Neutrophil (primary cell): ENCODE data around the gene ARAP3.
A peak's percentile ranks its signal among the peaks of the same experiment; 100 is the strongest.

Experiments used
- H3K27ac ChIP-seq: fragments of 200-600 bp; sonication (generic); 2 replicates; pipeline ENCODE4 v1.5.1; 2016; ENCODE audit warnings: mild to moderate bottlenecking, moderate library complexity
- H3K27me3 ChIP-seq: fragments of 200-600 bp; sonication (generic); 2 replicates; pipeline ENCODE4 v1.6.0; 2016; ENCODE audit warnings: mild to moderate bottlenecking
- H3K36me3 ChIP-seq: fragments of 200-600 bp; sonication (generic); 2 replicates; pipeline ENCODE4 v1.5.1; 2017
- H3K4me1 ChIP-seq, 2 experiments: fragments of 200-600 bp in 1 of 2; sonication (generic) in 1 of 2; 1 replicate in 1 of 2; 2 replicates in 1 of 2; pipeline versions ENCODE4 v1.5.1 to v1.6.1; 2013 to 2016; ENCODE audit warnings: low read depth in 1 of 2, low read length in 1 of 2, mild to moderate bottlenecking in 1 of 2, moderate library complexity in 1 of 2; ENCODE audit not compliant: control insufficient read depth in 1 of 2, insufficient read depth in 1 of 2
- H3K4me3 ChIP-seq, 2 experiments: fragments of 200-600 bp in 1 of 2; sonication (generic) in 1 of 2; 1 replicate in 1 of 2; 2 replicates in 1 of 2; pipeline ENCODE4 v1.5.1; 2013 to 2016; ENCODE audit warnings: low read depth in 1 of 2, low read length in 1 of 2, mild to moderate bottlenecking in 1 of 2, moderate library complexity in 1 of 2
- H3K9me3 ChIP-seq: fragments of 200-600 bp; sonication (generic); 2 replicates; pipeline ENCODE4 v1.5.1; 2016
- CTCF ChIP-seq: fragments of 200-600 bp; sonication (generic); IDR thresholded peaks from 2 replicates; pipeline ENCODE4 v1.5.1; 2016; ENCODE audit warnings: antibody characterized with exemption

ARAP3 gene

DNA sequence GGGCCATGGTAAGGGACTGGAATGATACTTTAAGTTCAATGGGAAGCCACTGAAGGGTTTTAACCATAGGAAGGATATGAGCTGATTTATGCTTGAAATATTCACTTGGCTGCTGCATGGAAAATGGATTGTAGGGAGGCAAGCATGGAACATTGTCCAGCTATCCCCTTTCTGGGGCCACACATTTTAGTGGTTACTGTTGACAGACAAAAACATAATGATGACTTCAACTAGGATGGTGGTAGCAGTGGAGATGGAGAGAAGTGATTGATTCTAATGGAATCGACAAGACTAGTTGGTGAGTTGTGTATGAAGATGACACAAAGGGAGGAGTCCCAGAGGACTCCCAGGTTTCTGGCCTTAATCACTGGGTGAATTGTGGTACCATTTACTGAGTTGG is 24.6 kb downstream of the ARAP3 start:
- H3K4me3 ChIP-seq = no peak overlapping the region
- no peak overlapping the region for H3K27ac ChIP-seq
- H3K4me1 ChIP-seq = no peaks in the 10 kb centered on the region
- no peak for TF ChIP-seq CTCF
- H3K36me3 ChIP-seq = peaks cover 97% of the 10 kb centered on the region
- H3K9me3 ChIP-seq = no peaks in the 10 kb centered on the region
- no peaks in the 10 kb centered on the region for H3K27me3 ChIP-seq

- Histone ChIP-seq H3K27ac (no peak overlapping the region), H3K4me1 (peaks cover 4 to 5% of the 10 kb centered on the region in 2 experiments), H3K36me3 (peaks cover 87% of the 10 kb centered on the region), H3K4me3 (no peak overlapping the region), H3K9me3 (no peaks in the 10 kb centered on the region), H3K27me3 (no peaks in the 10 kb centered on the region)
- no peak for TF ChIP-seq CTCF
Observed at GRCh38 chr5:141656396-141656795, 25.6 kb downstream of the ARAP3 start.

DNA sequence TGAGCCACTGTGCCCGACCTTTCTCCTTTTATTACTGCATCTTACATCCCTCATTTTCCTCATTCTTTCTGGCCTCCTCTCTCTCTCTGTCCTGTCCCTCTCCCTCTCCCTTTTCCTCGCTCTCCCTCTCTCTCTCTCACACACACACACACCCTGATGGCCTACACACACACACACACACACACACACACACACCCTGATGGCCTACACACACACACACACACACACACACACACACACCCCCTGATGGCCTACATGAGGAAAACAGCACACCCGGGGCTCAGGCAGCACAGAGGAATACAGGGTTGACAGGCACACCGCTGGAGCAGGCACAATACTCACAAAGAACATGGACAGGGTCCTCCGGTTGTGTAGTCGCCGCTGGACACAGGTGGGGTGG is 27.0 kb downstream of the ARAP3 start:
- H3K27ac ChIP-seq = no peak overlapping the region
- no peaks in the 10 kb centered on the region for H3K9me3 ChIP-seq
- H3K4me1 ChIP-seq = peaks cover 14 to 19% of the 10 kb centered on the region in 2 experiments
- H3K27me3 ChIP-seq = no peaks in the 10 kb centered on the region
- peaks cover 76% of the 10 kb centered on the region for H3K36me3 ChIP-seq
- no peak overlapping the region for H3K4me3 ChIP-seq
- no peak for TF ChIP-seq CTCF

- no peak overlapping the region for H3K4me3 ChIP-seq
- no peaks in the 10 kb centered on the region for H3K27me3 ChIP-seq
- no peak for TF ChIP-seq CTCF
- H3K9me3 ChIP-seq = no peaks in the 10 kb centered on the region
- H3K36me3 ChIP-seq = peaks cover 70% of the 10 kb centered on the region
- H3K4me1 ChIP-seq = peaks cover 14 to 26% of the 10 kb centered on the region in 2 experiments
- H3K27ac ChIP-seq = no peak overlapping the region
Observed at GRCh38 chr5:141654298-141654697, 27.7 kb downstream of the ARAP3 start.

GRCh38 chr5:141651728-141652105 is 30.3 kb downstream of the ARAP3 start:
- Histone ChIP-seq H3K4me3 (peak overlapping the region; percentile 73 to 82), H3K36me3 (peaks cover 68% of the 10 kb centered on the region), H3K27me3 (no peaks in the 10 kb centered on the region), H3K27ac (peak overlapping the region; percentile 54), H3K4me1 (peaks cover 14 to 26% of the 10 kb centered on the region in 2 experiments), H3K9me3 (no peaks in the 10 kb centered on the region)
- TF ChIP-seq CTCF = no peak
